ENCODE results near the gene MCM5.

Gene MCM5

DNA sequence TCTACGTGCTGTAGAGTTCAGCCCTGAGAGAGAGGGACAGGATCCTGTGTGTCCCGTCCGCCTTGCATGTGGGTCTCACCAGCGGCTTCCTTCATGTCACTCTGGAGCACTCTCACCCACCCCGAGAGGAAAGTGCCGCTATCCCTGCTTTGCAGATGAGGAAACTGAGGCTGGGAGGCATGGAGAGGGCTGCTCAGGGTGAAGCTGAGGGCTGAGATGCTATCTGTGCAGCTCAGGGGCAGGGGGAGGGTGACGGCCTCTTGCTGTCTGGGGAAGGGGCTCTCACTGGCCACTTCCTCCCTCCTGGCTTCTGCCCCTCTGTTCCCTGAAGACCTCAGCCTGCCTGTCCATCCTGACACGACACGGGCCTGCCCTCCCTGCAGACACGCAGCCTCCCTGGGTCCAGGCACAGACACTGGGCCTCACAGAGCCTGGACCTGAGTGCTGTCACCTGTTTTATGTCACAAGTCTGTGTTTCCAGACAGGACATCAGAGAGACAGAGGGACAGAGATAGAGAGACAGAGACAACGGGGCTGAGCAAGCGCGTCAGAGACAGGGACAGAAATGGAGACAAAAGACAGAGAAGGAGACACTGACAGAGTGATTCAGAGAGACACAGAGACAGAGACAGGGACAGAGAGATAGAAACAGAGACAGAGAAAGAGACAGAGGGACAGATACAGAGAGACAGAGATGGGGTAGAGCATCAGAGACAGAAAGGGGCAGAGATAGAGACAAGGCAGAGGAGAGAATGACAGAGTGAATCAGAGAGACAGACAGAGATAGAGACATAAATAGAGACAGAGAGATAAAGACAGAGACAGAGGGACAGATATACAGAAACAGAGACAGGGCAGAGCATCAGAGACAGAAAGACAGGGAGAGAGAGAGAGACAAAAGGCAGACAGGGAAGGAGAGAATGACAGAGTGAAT lies 53.1 kb downstream of the MCM5 start:
- Histone ChIP-seq H3K4me2 (ENCODE audit: low read length) (no peak overlapping the region), H3K9me3 (ENCODE audit: control insufficient read depth, low read length) (no peaks in the 10 kb centered on the region), H3K9ac (no peak overlapping the region), H3K79me2 (no peaks in the 10 kb centered on the region), H3K27me3 (ENCODE audit: control insufficient read depth, insufficient read depth, low read length) (no peaks in the 10 kb centered on the region), H3K4me3 (ENCODE audit: low read depth, low read length) (no peak overlapping the region), H3K36me3 (ENCODE audit: control insufficient read depth, insufficient read depth, low read length) (no peaks in the 10 kb centered on the region), H2AFZ (no peak overlapping the region), H3K4me1 (no peaks in the 10 kb centered on the region), H3K27ac (no peak overlapping the region)
- TF ChIP-seq, protein P1, sequence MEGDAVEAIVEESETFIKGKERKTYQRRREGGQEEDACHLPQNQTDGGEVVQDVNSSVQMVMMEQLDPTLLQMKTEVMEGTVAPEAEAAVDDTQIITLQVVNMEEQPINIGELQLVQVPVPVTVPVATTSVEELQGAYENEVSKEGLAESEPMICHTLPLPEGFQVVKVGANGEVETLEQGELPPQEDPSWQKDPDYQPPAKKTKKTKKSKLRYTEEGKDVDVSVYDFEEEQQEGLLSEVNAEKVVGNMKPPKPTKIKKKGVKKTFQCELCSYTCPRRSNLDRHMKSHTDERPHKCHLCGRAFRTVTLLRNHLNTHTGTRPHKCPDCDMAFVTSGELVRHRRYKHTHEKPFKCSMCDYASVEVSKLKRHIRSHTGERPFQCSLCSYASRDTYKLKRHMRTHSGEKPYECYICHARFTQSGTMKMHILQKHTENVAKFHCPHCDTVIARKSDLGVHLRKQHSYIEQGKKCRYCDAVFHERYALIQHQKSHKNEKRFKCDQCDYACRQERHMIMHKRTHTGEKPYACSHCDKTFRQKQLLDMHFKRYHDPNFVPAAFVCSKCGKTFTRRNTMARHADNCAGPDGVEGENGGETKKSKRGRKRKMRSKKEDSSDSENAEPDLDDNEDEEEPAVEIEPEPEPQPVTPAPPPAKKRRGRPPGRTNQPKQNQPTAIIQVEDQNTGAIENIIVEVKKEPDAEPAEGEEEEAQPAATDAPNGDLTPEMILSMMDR (IDR thresholded peaks at IDR 0.05) = no peak

GRCh38 chr22:35454416-35455054 lies 54.6 kb downstream of the MCM5 start:
- Histone ChIP-seq H3K9me3 (ENCODE audit: control insufficient read depth, low read length) (no peaks in the 10 kb centered on the region), H3K27me3 (ENCODE audit: control insufficient read depth, insufficient read depth, low read length) (no peaks in the 10 kb centered on the region), H3K27ac (no peak overlapping the region), H3K9ac (no peak overlapping the region), H3K79me2 (no peaks in the 10 kb centered on the region), H3K4me2 (ENCODE audit: low read length) (no peak overlapping the region), H3K4me3 (ENCODE audit: low read depth, low read length) (no peak overlapping the region), H3K36me3 (ENCODE audit: control insufficient read depth, insufficient read depth, low read length) (no peaks in the 10 kb centered on the region), H3K4me1 (no peaks in the 10 kb centered on the region), H2AFZ (no peak overlapping the region)
- TF ChIP-seq, protein P1 (IDR thresholded peaks at IDR 0.05) = no peak

- Histone ChIP-seq H3K4me3 (ENCODE audit: low read depth, low read length) (no peak overlapping the region), H3K9me3 (ENCODE audit: control insufficient read depth, low read length) (no peaks in the 10 kb centered on the region), H2AFZ (no peak overlapping the region), H3K36me3 (ENCODE audit: control insufficient read depth, insufficient read depth, low read length) (no peaks in the 10 kb centered on the region), H3K79me2 (no peaks in the 10 kb centered on the region), H3K4me1 (no peaks in the 10 kb centered on the region), H3K9ac (no peak overlapping the region), H3K4me2 (ENCODE audit: low read length) (no peak overlapping the region), H3K27me3 (ENCODE audit: control insufficient read depth, insufficient read depth, low read length) (no peaks in the 10 kb centered on the region), H3K27ac (no peak overlapping the region)
- TF ChIP-seq, protein P1 (IDR thresholded peaks at IDR 0.05) = no peak
These were observed 55.6 kb downstream of the MCM5 start for GRCh38 chr22:35455529-35455928.

- H3K4me3 ChIP-seq (ENCODE audit: low read depth, low read length) = no peak overlapping the region
- H3K9me3 ChIP-seq (ENCODE audit: control insufficient read depth, low read length) = no peaks in the 10 kb centered on the region
- H3K4me1 ChIP-seq = no peaks in the 10 kb centered on the region
- H3K27me3 ChIP-seq (ENCODE audit: control insufficient read depth, insufficient read depth, low read length) = no peaks in the 10 kb centered on the region
- H3K9ac ChIP-seq = no peak overlapping the region
- TF ChIP-seq, protein P1 (IDR thresholded peaks at IDR 0.05) = no peak
- no peak overlapping the region for H3K4me2 ChIP-seq (ENCODE audit: low read length)
- no peak overlapping the region for H3K27ac ChIP-seq
- no peaks in the 10 kb centered on the region for H3K79me2 ChIP-seq
- H2AFZ ChIP-seq = no peak overlapping the region
- H3K36me3 ChIP-seq (ENCODE audit: control insufficient read depth, insufficient read depth, low read length) = no peaks in the 10 kb centered on the region
These were observed 56.8 kb downstream of the MCM5 start for GRCh38 chr22:35456757-35457156.

All from parathyroid adenoma (tissue), 2 donors.